ENCODE measurements around the gene ARHGAP44. TPM values are rescaled to one million over a fixed set of nuclear protein-coding genes. Genes with fewer than 3 reads are reported as not detected.

Gene ARHGAP44
- polyA plus RNA-seq, 3 donors from 2014 or later: 0.13 TPM; not detected in 2

- Mint-ChIP-seq H3K36me3 (no peaks in the 10 kb centered on the region), H3K9me3 (peaks cover 0 to 4% (median 0%) of the 10 kb centered on the region in 6 donors), H3K27ac (no peak overlapping the region), H3K27me3 (ENCODE audit: low read depth in 3 of 3) (peaks cover 0 to 4% (median 2%) of the 10 kb centered on the region in 3 donors), H3K4me1 (no peaks in the 10 kb centered on the region), H3K4me3 (no peak overlapping the region)
- DNase-seq: no peak
Observed at GRCh38 chr17:12924614-12925013, 135.3 kb downstream of the ARHGAP44 start.

- H3K27ac Mint-ChIP-seq: no peak overlapping the region
- H3K36me3 Mint-ChIP-seq: no peaks in the 10 kb centered on the region
- H3K4me1 Mint-ChIP-seq: no peaks in the 10 kb centered on the region
- no peaks in the 10 kb centered on the region for H3K9me3 Mint-ChIP-seq
- peaks cover 0 to 6% (median 4%) of the 10 kb centered on the region in 3 donors for H3K27me3 Mint-ChIP-seq (ENCODE audit: low read depth in 3 of 3)
- DNase-seq: no peak
- H3K4me3 Mint-ChIP-seq: no peak overlapping the region
Observed at GRCh38 chr17:12927001-12927400, 137.7 kb downstream of the ARHGAP44 start.

GRCh38 chr17:12927541-12928425, 138.5 kb downstream of the ARHGAP44 start:
- H3K9me3 Mint-ChIP-seq: no peaks in the 10 kb centered on the region
- H3K4me1 Mint-ChIP-seq: no peaks in the 10 kb centered on the region
- no peaks in the 10 kb centered on the region for H3K36me3 Mint-ChIP-seq
- H3K27ac Mint-ChIP-seq: no peak overlapping the region
- no peak for DNase-seq
- no peak overlapping the region for H3K4me3 Mint-ChIP-seq
- peaks cover 0 to 6% (median 4%) of the 10 kb centered on the region in 3 donors for H3K27me3 Mint-ChIP-seq (ENCODE audit: low read depth in 3 of 3)

- Mint-ChIP-seq H3K9me3 (no peaks in the 10 kb centered on the region), H3K27me3 (ENCODE audit: low read depth in 3 of 3) (peaks cover 0 to 10% (median 4%) of the 10 kb centered on the region in 3 donors), H3K36me3 (no peaks in the 10 kb centered on the region), H3K4me3 (no peak overlapping the region), H3K27ac (no peak overlapping the region), H3K4me1 (no peaks in the 10 kb centered on the region)
- DNase-seq: no peak
Observed at GRCh38 chr17:12928736-12929135, 139.4 kb downstream of the ARHGAP44 start.

- no peak for DNase-seq
- no peak overlapping the region for H3K4me3 Mint-ChIP-seq
- peaks cover 2 to 25% (median 4%) of the 10 kb centered on the region in 3 donors for H3K27me3 Mint-ChIP-seq (ENCODE audit: low read depth in 3 of 3)
- no peaks in the 10 kb centered on the region for H3K36me3 Mint-ChIP-seq
- H3K27ac Mint-ChIP-seq: no peak overlapping the region
- peaks cover 0 to 6% (median 0%) of the 10 kb centered on the region in 6 donors for H3K9me3 Mint-ChIP-seq
- no peaks in the 10 kb centered on the region for H3K4me1 Mint-ChIP-seq
Observed at GRCh38 chr17:12936501-12936900, 147.2 kb downstream of the ARHGAP44 start.

GRCh38 chr17:12940699-12941098, 151.4 kb downstream of the ARHGAP44 start:
- Mint-ChIP-seq H3K36me3 (no peaks in the 10 kb centered on the region), H3K4me1 (no peaks in the 10 kb centered on the region), H3K9me3 (peaks cover 0 to 4% (median 0%) of the 10 kb centered on the region in 6 donors), H3K4me3 (no peak overlapping the region), H3K27ac (no peak overlapping the region), H3K27me3 (ENCODE audit: low read depth in 3 of 3) (peaks cover 0 to 13% (median 4%) of the 10 kb centered on the region in 3 donors)
- no peak for DNase-seq

GRCh38 chr17:12947047-12947446, 157.7 kb downstream of the ARHGAP44 start:
- Mint-ChIP-seq H3K27me3 (ENCODE audit: low read depth in 3 of 3) (no peaks in the 10 kb centered on the region), H3K36me3 (no peaks in the 10 kb centered on the region), H3K4me3 (no peak overlapping the region), H3K27ac (no peak overlapping the region), H3K9me3 (no peaks in the 10 kb centered on the region), H3K4me1 (no peaks in the 10 kb centered on the region)
- DNase-seq: no peak

- Mint-ChIP-seq H3K4me1 (no peaks in the 10 kb centered on the region), H3K4me3 (no peak overlapping the region), H3K9me3 (peaks cover 0 to 3% (median 0%) of the 10 kb centered on the region in 6 donors), H3K27ac (no peak overlapping the region), H3K36me3 (no peaks in the 10 kb centered on the region), H3K27me3 (ENCODE audit: low read depth in 3 of 3) (no peaks in the 10 kb centered on the region)
- no peak for DNase-seq
Observed at GRCh38 chr17:12952012-12952411, 162.7 kb downstream of the ARHGAP44 start.

GRCh38 chr17:12953156-12953555, 163.9 kb downstream of the ARHGAP44 start:
- Mint-ChIP-seq H3K4me1 (no peaks in the 10 kb centered on the region), H3K27ac (no peak overlapping the region), H3K4me3 (no peak overlapping the region), H3K9me3 (peaks cover 0 to 6% (median 0%) of the 10 kb centered on the region in 6 donors), H3K27me3 (ENCODE audit: low read depth in 3 of 3) (no peaks in the 10 kb centered on the region), H3K36me3 (no peaks in the 10 kb centered on the region)
- no peak for DNase-seq

GRCh38 chr17:12955521-12955920, 166.2 kb downstream of the ARHGAP44 start:
- Mint-ChIP-seq H3K9me3 (peaks cover 0 to 6% (median 0%) of the 10 kb centered on the region in 6 donors), H3K4me1 (no peaks in the 10 kb centered on the region), H3K27me3 (ENCODE audit: low read depth in 3 of 3) (peaks cover 0 to 2% (median 0%) of the 10 kb centered on the region in 3 donors), H3K27ac (no peak overlapping the region), H3K4me3 (no peak overlapping the region), H3K36me3 (no peaks in the 10 kb centered on the region)
- DNase-seq: no peak

- Mint-ChIP-seq H3K27me3 (ENCODE audit: low read depth in 3 of 3) (peaks cover 0 to 3% (median 2%) of the 10 kb centered on the region in 3 donors), H3K27ac (no peak overlapping the region), H3K9me3 (peaks cover 0 to 3% (median 0%) of the 10 kb centered on the region in 6 donors), H3K4me1 (no peaks in the 10 kb centered on the region), H3K36me3 (no peaks in the 10 kb centered on the region), H3K4me3 (no peak overlapping the region)
- no peak for DNase-seq
Observed at GRCh38 chr17:12958786-12959185, 169.5 kb downstream of the ARHGAP44 start.

GRCh38 chr17:12959441-12959840, 170.1 kb downstream of the ARHGAP44 start:
- Mint-ChIP-seq H3K4me3 (no peak overlapping the region), H3K36me3 (no peaks in the 10 kb centered on the region), H3K27me3 (ENCODE audit: low read depth in 3 of 3) (peaks cover 0 to 3% (median 2%) of the 10 kb centered on the region in 3 donors), H3K4me1 (no peaks in the 10 kb centered on the region), H3K9me3 (peaks cover 0 to 3% (median 0%) of the 10 kb centered on the region in 6 donors), H3K27ac (no peak overlapping the region)
- DNase-seq: no peak

- Mint-ChIP-seq H3K27me3 (ENCODE audit: low read depth in 3 of 3) (peaks cover 0 to 4% (median 2%) of the 10 kb centered on the region in 3 donors), H3K36me3 (no peaks in the 10 kb centered on the region), H3K9me3 (peaks cover 0 to 3% (median 0%) of the 10 kb centered on the region in 6 donors), H3K4me1 (no peaks in the 10 kb centered on the region), H3K27ac (no peak overlapping the region), H3K4me3 (no peak overlapping the region)
- DNase-seq: no peak
Observed at GRCh38 chr17:12961655-12962054, 172.4 kb downstream of the ARHGAP44 start.

GRCh38 chr17:12963505-12963904, 174.2 kb downstream of the ARHGAP44 start:
- no peaks in the 10 kb centered on the region for H3K36me3 Mint-ChIP-seq
- H3K9me3 Mint-ChIP-seq: no peaks in the 10 kb centered on the region
- no peak overlapping the region for H3K27ac Mint-ChIP-seq
- no peak overlapping the region for H3K4me3 Mint-ChIP-seq
- no peaks in the 10 kb centered on the region for H3K4me1 Mint-ChIP-seq
- no peak for DNase-seq
- H3K27me3 Mint-ChIP-seq (ENCODE audit: low read depth in 3 of 3): peaks cover 0 to 6% (median 2%) of the 10 kb centered on the region in 3 donors

All from immature natural killer cell (primary cell).